Neural progenitor cell (in vitro differentiated cells): Measurements from ENCODE around the gene CGAS.

ENCODE experiments used
- EZH2 ChIP-seq: fragments of 200-600 bp; sonication (generic); IDR thresholded peaks from 2 replicates; pipeline ENCODE4 v1.6.1; 2017; ENCODE audit warnings: antibody characterized with exemption, mild to moderate bottlenecking, moderate library complexity
- TF ChIP-seq, protein P1 (sequence below): fragments of 200-600 bp; sonication (generic); IDR thresholded peaks from 2 replicates; pipeline ENCODE4 v1.5.1; 2017; ENCODE audit warnings: antibody characterized with exemption, mild to moderate bottlenecking

DNA sequence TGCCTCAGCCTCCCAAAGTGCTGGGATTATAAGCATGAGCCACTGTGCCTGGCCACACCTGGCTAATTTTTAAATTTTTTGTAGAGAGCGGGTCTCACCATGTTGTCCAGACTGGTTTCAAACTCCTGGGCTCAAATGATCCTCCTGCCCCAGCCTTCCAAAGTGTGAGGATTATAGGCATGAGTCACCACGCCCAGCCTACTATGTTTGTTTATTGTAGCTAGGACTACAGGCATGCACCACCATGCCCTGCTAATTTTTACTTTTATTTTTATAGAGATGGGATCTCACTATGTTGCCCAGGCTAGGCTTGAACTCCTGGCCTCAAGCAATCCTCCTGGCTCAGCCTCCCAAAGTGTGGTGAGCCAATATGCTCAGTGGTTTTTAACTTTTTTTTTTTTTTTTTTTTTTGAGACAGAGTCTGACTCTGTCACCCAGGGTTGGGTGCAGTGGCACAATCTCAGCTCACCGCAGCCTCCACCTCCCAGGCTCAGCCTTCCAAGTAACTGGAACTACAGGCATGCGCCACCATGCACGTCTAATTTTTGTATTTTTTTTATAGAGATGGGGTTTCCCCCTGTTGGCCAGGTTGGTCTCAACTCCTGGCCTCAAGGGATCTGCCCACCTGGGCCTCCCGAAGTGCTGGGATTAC lies 69.5 kb downstream of the CGAS start:
- TF ChIP-seq, protein P1, sequence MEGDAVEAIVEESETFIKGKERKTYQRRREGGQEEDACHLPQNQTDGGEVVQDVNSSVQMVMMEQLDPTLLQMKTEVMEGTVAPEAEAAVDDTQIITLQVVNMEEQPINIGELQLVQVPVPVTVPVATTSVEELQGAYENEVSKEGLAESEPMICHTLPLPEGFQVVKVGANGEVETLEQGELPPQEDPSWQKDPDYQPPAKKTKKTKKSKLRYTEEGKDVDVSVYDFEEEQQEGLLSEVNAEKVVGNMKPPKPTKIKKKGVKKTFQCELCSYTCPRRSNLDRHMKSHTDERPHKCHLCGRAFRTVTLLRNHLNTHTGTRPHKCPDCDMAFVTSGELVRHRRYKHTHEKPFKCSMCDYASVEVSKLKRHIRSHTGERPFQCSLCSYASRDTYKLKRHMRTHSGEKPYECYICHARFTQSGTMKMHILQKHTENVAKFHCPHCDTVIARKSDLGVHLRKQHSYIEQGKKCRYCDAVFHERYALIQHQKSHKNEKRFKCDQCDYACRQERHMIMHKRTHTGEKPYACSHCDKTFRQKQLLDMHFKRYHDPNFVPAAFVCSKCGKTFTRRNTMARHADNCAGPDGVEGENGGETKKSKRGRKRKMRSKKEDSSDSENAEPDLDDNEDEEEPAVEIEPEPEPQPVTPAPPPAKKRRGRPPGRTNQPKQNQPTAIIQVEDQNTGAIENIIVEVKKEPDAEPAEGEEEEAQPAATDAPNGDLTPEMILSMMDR: no peak
- no peak for TF ChIP-seq EZH2
